Gastrocnemius medialis (tissue), 4 donors: ENCODE data around the gene SGCD.

ENCODE experiments used
- POLR2A ChIP-seq, 2 donors: fragments of 450-650 bp; IDR thresholded peaks; one replicate each; pipeline ENCODE4 v1.6.1; 2017; ENCODE audit warnings: antibody characterized with exemption in 2 of 2, mild to moderate bottlenecking in 2 of 2, moderate library complexity in 2 of 2
- TF ChIP-seq, protein P1 (sequence below), 5 experiments: fragments of 450-650 bp in 3 of 5; fragments of 200-600 bp in 2 of 5; sonication (generic) in 2 of 5; IDR thresholded peaks in 4 of 5; conservative IDR thresholded peaks in 1 of 5; 1 replicate in 4 of 5; 2 replicates in 1 of 5; pipeline ENCODE4 v1.5.1; 2016 to 2019; ENCODE audit warnings: antibody characterized with exemption in 5 of 5, mild to moderate bottlenecking in 3 of 5, moderate library complexity in 3 of 5

DNA sequence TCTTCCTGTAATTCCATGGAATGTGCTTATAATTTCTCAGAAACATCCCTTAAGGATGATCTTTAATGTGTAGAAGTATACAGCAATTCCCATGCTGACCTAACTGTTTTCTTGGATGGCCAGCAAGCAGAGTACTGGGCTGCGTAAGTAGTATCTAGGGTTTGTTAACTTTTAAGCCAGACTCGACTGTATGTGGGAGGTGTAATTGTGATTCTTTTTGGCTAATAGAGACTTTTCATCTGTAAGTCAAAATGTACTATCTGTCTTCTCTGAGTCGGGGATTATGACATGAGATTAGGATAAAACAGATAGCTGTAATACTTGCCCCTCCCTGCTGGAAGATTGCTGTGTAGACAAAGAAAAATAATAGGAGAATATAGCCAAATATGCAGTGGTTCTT lies 169.3 kb downstream of the SGCD start:
- no peak for TF ChIP-seq POLR2A (IDR thresholded peaks at IDR 0.05)
- TF ChIP-seq, protein P1, sequence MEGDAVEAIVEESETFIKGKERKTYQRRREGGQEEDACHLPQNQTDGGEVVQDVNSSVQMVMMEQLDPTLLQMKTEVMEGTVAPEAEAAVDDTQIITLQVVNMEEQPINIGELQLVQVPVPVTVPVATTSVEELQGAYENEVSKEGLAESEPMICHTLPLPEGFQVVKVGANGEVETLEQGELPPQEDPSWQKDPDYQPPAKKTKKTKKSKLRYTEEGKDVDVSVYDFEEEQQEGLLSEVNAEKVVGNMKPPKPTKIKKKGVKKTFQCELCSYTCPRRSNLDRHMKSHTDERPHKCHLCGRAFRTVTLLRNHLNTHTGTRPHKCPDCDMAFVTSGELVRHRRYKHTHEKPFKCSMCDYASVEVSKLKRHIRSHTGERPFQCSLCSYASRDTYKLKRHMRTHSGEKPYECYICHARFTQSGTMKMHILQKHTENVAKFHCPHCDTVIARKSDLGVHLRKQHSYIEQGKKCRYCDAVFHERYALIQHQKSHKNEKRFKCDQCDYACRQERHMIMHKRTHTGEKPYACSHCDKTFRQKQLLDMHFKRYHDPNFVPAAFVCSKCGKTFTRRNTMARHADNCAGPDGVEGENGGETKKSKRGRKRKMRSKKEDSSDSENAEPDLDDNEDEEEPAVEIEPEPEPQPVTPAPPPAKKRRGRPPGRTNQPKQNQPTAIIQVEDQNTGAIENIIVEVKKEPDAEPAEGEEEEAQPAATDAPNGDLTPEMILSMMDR (IDR thresholded peaks at IDR 0.05 in 4 of 5, conservative IDR thresholded peaks at IDR 0.05 in 1 of 5) = no peak
